ENCODE results near the gene EFCC1. TPM values are rescaled to one million over a fixed set of nuclear protein-coding genes. Genes with fewer than 3 reads are reported as not detected.

EFCC1 gene, protein sequence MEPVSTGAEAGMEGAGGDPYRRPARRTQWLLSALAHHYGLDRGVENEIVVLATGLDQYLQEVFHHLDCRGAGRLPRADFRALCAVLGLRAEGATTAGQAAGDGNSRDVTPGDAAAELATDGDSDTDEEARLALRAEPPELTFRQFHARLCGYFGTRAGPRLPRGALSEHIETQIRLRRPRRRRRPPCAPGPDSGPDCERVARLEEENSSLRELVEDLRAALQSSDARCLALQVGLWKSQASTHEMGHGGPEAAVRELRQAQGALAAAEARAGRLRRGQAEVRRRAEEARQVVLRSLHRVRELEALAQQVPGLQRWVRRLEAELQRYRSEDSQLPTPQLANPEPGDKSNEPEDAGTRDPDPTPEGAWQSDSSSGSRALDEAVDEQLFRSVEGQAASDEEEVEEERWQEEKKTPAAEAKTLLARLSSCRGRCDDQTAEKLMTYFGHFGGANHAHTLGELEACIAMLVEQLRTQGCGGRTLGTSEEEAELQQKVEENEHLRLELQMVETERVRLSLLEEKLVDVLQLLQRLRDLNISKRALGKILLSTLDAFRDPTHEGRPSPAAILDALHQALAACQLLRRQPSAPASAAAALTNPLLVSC
- under 1 TPM; 0.56 to 0.87 (median 0.67) TPM for total RNA-seq
- 1 to 10 TPM; 2.2 to 6.1 TPM for polyA plus RNA-seq

DNA sequence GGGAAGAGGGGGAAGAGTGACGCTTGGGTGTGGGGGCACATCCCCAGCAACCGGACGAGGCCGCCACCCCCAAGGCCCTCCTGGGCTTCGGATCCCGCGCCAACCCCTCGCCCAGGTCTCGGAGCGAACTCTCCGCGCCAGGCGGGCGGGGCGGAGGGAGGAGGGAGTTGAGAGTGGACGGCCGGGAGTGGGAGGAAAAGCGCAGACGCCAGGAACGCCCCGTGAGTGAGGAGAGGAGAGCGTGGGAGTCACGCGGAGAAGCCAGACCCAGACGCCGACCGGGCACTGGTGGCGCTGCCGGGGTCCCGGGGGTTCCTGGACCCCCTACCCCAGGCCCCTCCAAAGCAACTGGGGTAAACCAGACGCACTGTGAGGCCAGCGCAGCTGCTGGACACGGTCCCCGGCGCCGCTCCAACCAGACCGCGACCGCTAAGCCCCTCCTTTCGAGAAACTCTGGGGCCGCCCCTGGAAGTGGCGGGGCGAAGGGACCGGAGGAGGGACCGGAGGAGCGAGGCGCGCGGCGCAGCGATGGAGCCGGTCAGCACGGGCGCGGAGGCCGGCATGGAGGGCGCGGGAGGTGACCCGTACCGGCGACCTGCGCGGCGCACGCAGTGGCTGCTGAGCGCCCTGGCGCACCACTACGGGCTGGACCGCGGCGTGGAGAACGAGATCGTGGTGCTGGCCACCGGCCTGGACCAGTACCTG, at the start of gene EFCC1:
TSS of gene EFCC1 (plus strand) at position 204 of the 705 bp plus-strand sequence. CDS start at position 529, 325 bp downstream.
- intact Hi-C loops (cut with DNase I): no loop called here
- WGBS, 2 donors: 1% methylated on average over 55 to 74 of the region's 74 CpGs
- ATAC-seq: peak; percentile 22 to 70 (median 62)
- H3K4me3 ChIP-seq: peak within 1 kb of the TSS; percentile 15 to 47 (median 24)
- peak within 1 kb of the TSS in 1 of 4 donors; percentile 44 for H3K27ac ChIP-seq
- H3K9me3 ChIP-seq: no peaks in the 10 kb centered on the region
- DNase-seq: peak in 2 of 6 donors; percentile 40 to 77
- peaks cover 0 to 3% (median 0%) of the 10 kb centered on the region in 3 donors for H3K4me1 ChIP-seq
- peaks cover 0 to 12% (median 2%) of the 10 kb centered on the region in 4 donors for H3K27me3 ChIP-seq
- TF ChIP-seq, protein P1, sequence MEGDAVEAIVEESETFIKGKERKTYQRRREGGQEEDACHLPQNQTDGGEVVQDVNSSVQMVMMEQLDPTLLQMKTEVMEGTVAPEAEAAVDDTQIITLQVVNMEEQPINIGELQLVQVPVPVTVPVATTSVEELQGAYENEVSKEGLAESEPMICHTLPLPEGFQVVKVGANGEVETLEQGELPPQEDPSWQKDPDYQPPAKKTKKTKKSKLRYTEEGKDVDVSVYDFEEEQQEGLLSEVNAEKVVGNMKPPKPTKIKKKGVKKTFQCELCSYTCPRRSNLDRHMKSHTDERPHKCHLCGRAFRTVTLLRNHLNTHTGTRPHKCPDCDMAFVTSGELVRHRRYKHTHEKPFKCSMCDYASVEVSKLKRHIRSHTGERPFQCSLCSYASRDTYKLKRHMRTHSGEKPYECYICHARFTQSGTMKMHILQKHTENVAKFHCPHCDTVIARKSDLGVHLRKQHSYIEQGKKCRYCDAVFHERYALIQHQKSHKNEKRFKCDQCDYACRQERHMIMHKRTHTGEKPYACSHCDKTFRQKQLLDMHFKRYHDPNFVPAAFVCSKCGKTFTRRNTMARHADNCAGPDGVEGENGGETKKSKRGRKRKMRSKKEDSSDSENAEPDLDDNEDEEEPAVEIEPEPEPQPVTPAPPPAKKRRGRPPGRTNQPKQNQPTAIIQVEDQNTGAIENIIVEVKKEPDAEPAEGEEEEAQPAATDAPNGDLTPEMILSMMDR (IDR thresholded peaks at IDR 0.05): no peak
- H3K36me3 ChIP-seq: no peaks in the 10 kb centered on the region
- FAIRE-seq: no peak

DNA sequence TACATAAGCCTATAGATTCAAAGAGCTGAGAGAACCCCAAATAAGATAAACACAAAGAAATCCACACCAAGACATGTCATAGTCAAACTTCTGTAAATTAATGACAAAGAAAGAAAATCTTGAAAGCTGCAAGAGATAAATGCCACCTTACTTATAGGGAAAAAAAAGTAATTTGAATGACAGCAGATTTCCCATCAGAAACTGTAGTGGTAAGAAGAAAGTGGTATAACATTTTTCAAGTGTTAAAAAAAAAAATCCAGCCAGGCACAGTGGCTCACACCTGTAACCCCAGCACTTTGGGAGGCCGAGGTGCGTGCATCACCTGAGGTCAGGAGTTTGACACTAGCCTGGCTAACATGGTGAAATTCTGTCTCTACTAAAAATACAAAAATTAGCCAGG, 44.7 kb upstream of the EFCC1 start:
- intact Hi-C loops (cut with DNase I): no loop called here
- FAIRE-seq: no peak

DNA sequence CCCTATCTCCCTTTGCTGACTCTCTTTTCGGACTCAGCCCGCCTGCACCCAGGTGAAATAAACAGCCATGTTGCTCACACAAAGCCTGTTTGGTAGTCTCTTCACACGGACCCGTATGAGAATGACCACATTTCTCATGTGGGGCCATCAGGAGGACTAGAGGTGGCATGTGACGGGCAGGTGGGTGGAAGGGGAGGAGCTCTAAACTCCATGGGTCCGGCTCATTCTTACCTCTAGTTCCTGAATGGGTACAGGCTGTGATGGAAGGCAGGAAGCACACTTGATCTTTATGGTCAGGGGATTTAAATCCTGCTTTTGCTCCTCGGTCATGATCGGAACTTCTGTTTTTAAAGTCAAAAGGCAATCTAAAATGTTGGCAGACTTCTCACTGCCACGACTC, 35.8 kb upstream of the EFCC1 start:
- no peaks in the 10 kb centered on the region for H3K27me3 ChIP-seq
- intact Hi-C loops (cut with DNase I): loop anchor here in 1 of 3 donors (10.0 kb wide), 1 partner anchor 280 kb away; the partner anchor contains the start of gene COPG1
- TF ChIP-seq, protein P1 (IDR thresholded peaks at IDR 0.05): no peak

More for the DNA sequence above, 44.7 kb upstream of the EFCC1 start:
- Histone ChIP-seq H3K4me3 (no peak overlapping the region), H3K36me3 (no peaks in the 10 kb centered on the region), H3K27me3 (no peaks in the 10 kb centered on the region), H3K9me3 (no peaks in the 10 kb centered on the region), H3K4me1 (no peaks in the 10 kb centered on the region), H3K27ac (no peak overlapping the region)
- TF ChIP-seq, protein P1 (IDR thresholded peaks at IDR 0.05): no peak
- WGBS, 2 donors: 93 to 94% methylated on average over 2 of the region's 2 CpGs
- DNase-seq: no peak
- no peak for ATAC-seq

DNA sequence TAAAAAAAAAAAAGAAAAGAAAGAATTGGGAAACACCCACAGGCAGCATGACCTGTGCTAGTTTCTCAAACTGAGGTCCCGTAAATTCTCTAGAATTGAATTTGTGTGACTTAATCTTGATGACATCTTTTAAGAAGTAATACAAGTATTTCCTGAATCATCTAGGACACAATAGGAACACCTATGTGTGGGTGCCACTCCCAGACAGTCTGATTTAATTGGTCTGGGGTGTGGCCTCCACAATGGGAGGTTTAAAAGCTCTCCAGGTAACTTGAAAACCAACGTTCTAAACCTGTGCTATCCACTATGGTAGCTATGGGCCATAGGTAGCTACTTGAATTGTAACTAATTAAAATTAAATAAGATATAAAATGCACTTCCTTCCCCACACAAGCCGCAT, 35.3 kb upstream of the EFCC1 start:
- no peak overlapping the region for H3K27ac ChIP-seq
- FAIRE-seq: no peak
- TF ChIP-seq, protein P1 (IDR thresholded peaks at IDR 0.05): no peak
- DNase-seq: no peak
- intact Hi-C loops (cut with DNase I): loop anchor here in 1 of 3 donors (10.0 kb wide), 1 partner anchor 279 kb away; the partner anchor contains the start of gene COPG1
- H3K4me1 ChIP-seq: peaks cover 0 to 3% (median 0%) of the 10 kb centered on the region in 3 donors
- no peaks in the 10 kb centered on the region for H3K36me3 ChIP-seq
- 66 to 76% methylated on average over 3 of the region's 3 CpGs for WGBS, 2 donors
- H3K4me3 ChIP-seq: no peak overlapping the region
- H3K9me3 ChIP-seq: no peaks in the 10 kb centered on the region
- H3K27me3 ChIP-seq: no peaks in the 10 kb centered on the region
- ATAC-seq: no peak

More for the DNA sequence above, 35.8 kb upstream of the EFCC1 start:
- no peak for FAIRE-seq
- Histone ChIP-seq H3K4me3 (no peak overlapping the region), H3K36me3 (no peaks in the 10 kb centered on the region), H3K27ac (no peak overlapping the region), H3K4me1 (no peaks in the 10 kb centered on the region), H3K9me3 (no peaks in the 10 kb centered on the region)
- no peak for DNase-seq
- ATAC-seq: no peak
- WGBS, 2 donors: 78 to 81% methylated on average over 9 of the region's 9 CpGs

Measured in pancreas (tissue), 10 donors.